B cell (primary cell): ENCODE results near the gene RNF150.

Experiments
- EZH2 ChIP-seq: IDR thresholded peaks from 2 replicates; pipeline ENCODE4 v1.6.1; 2012; ENCODE audit warnings: borderline replicate concordance, low read depth, mild to moderate bottlenecking, moderate library complexity, low read length; ENCODE audit not compliant: insufficient read depth, poor library complexity, severe bottlenecking
- TF ChIP-seq, protein P1 (sequence below): fragments of 200-600 bp; IDR thresholded peaks from one replicate; pipeline ENCODE4 v1.8.0; 2022; ENCODE audit warnings: antibody characterized with exemption, mild to moderate bottlenecking

DNA sequence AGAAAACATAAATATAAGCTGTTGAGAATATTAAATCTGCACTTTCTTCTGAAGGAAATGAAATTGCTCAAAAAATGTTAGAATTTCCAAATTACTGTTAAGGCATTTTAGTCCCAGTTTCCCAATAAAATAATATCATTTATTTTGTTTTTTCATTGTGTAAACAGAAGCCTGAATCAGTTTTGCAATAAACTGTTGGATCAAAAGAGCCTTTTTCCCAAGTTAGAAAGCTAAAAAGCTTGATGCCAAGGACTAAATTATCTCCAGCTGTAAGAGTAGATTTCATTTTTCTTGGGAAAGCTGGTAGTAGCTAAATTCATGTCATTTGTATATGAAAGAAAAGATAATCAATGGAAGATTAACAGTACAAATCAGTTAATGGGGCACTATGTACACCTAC, 95.8 kb downstream of the RNF150 start:
- TF ChIP-seq, protein P1, sequence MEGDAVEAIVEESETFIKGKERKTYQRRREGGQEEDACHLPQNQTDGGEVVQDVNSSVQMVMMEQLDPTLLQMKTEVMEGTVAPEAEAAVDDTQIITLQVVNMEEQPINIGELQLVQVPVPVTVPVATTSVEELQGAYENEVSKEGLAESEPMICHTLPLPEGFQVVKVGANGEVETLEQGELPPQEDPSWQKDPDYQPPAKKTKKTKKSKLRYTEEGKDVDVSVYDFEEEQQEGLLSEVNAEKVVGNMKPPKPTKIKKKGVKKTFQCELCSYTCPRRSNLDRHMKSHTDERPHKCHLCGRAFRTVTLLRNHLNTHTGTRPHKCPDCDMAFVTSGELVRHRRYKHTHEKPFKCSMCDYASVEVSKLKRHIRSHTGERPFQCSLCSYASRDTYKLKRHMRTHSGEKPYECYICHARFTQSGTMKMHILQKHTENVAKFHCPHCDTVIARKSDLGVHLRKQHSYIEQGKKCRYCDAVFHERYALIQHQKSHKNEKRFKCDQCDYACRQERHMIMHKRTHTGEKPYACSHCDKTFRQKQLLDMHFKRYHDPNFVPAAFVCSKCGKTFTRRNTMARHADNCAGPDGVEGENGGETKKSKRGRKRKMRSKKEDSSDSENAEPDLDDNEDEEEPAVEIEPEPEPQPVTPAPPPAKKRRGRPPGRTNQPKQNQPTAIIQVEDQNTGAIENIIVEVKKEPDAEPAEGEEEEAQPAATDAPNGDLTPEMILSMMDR, result no peak
- no peak for TF ChIP-seq EZH2
